GM21390 (cell line): Measurements from ENCODE around the gene SELENOK.

Experiments
- ATAC-seq: cut with Tn5 transposase; IDR thresholded peaks from one replicate; pipeline ENCODE4 v1.9.1; 2021; ENCODE audit not compliant: unreplicated experiment

The SELENOK gene

DNA sequence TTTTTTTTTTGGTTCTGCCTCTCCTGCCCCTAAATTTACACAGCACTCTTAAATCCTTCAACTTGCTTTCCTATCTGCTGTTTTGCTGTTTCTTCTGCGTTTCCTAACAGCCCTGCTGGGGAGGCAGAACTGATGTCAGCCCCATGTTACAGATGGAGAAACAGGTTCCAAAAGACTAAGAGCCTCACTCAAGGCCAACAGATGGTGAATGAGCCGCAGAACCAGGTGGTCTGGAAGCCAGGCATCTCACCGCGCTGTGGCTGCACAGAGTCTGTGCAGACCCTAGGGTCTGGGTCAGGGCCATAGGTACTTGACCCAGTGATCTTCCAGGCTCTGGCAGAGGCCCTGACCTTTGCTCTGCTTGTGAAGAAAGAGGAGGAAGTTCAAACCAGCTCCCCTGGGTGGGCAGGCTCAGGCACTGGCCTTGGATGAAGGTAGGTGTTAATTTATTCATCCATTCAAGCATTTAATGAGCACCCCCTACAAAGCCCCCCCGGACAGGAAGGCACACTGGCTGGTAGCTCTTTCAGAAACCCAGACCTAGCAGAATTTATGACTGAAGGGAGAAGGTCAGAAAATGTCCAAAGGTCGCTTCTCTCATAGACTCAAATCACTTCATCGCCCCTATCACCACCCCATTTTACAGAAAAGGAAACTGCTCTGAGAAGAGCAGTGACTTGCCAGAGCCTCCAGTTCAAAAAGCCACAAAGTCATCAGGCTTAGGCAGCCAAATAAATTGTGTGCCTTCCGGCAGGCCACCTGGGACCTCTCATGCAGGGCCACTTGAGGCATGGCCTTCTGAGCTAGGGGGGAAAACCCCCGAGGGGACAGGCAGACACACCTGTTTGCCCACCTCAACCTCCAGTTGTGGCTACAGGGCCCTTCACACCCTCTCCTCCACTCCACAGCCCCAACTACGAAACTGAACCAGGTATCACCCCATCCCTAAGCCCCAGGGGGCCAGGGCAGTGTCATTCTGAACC lies 48.2 kb downstream of the SELENOK start:
- no peak for ATAC-seq

DNA sequence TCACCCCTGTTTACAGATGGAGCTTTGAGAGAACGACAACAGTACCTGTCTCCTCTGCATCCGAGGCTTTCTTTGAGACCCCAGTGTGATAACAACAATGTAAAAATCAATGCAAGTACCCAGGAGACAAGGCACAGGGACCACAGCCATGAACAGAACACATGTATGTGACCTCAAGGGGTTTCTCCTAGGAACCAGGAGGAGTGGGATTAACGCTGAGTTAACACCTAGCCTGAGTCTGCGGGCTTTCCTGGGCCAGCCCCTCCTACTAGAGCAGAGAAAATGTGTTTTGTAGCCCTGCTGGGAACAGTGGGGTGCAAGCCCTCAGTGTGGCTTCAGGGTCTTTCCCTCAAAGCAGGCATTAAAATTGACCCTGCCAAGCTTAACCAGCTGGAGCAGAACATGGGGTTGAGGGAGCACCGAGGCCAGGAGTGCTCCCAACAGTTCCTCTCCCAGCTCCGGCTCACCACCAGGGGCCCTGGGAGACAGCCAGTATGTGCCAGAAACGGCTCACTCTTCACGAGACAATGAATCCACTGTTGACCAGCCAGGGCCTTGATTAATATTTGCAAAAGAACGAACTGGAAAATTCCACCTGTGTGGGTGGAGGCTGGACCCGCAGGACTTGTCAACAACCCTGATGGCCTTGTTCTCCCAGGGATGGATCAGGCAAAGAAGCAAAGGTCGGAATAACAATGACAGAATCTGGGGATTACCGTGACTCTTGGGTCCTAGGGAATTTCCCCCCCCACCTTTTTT lies 49.0 kb downstream of the SELENOK start:
- ATAC-seq, result no peak

DNA sequence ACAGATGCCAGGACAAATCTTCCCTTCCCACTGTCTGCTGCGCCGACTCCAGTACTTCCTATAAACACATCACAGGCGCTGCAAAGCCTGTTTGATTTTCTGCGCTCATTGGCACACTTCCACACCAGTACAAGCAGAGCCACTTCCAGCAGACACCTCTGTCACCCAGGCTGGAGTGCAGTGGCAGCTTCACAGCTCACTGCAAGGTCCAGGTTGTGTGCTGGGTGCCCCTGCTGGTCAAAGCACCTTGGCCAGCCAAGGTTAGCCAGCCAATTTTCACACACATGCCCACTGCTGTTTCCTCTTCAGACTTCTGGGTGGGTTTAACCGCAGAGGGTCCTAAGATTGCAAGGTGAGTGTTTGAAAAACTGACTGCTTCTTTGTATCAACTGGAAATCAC lies 50.4 kb downstream of the SELENOK start:
- no peak for ATAC-seq

DNA sequence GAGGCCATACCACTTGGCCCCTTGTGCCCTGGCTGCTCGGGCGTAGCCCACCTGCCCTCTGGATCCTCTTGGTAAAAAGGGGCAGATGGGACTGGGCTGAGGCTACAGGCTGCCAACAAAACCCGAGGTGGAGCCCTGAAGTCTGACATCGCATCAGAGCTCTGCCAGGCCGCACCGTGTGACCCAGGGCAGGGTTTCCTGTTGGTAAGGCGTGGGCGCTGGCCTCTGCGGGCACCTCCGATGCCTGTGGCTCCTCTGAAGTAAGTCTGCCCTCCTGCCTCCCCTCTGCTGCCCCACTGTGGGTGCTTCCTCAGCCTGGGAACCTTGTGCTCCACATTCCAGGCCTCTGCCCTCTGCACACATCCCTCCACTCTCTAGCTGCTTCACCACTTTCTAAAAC lies 54.3 kb downstream of the SELENOK start:
- no peak for ATAC-seq

DNA sequence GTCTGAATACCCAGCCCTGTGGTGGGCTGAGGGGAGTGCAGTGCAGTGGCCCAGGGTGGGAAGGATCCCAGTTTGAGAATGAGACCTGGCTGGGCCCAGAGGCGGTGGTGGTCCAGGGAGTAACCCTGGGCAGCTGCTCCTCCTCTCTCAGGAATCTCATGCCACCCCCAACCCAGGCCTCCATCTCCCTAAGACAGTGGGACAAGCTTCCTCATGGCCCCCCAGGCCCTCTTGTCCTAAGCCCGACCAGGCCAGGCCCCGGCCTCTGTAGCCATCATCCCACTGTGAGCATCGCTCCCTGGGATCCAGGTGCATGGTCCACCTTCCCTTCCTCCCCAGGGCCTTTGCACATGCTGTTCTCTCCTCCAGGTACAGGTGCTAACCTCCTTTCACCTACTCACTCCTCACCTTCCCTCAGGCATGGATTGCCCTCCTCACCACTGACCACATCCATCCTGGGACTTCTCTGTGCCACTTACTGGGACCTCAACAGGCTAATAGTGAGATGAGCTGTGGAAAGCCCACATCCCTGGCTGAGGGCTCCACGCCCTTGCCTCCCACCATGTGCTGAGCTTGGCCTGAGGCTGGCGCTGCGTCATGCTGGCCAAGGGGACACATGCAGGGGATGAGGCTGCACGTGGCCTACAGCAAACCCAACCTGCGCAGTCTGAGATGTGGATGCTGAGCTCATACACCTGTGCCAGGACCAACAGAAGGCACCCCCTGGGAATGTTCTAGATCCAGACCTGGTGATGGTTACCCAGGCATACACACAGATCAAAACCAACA lies 55.4 kb downstream of the SELENOK start:
- no peak for ATAC-seq

DNA sequence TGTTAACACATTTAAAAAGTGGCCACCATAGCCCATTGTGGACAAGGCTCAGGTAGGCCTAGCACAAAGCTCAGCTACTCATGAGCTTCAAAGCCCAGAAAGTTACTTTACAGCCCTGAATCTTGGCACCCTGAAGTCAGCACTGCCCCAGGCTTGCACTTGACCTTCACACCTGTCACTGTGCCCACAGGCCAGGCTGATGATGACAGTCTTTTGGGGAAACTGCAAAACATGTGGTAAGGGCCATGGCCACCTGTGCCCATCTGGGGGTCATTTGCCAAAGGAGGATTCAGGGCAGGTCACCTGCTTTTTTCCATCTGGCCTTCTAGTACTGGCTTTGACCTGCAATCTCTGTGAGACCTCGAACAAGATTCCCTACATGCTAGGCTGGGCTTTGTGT lies 56.4 kb downstream of the SELENOK start:
- ATAC-seq, result no peak

DNA sequence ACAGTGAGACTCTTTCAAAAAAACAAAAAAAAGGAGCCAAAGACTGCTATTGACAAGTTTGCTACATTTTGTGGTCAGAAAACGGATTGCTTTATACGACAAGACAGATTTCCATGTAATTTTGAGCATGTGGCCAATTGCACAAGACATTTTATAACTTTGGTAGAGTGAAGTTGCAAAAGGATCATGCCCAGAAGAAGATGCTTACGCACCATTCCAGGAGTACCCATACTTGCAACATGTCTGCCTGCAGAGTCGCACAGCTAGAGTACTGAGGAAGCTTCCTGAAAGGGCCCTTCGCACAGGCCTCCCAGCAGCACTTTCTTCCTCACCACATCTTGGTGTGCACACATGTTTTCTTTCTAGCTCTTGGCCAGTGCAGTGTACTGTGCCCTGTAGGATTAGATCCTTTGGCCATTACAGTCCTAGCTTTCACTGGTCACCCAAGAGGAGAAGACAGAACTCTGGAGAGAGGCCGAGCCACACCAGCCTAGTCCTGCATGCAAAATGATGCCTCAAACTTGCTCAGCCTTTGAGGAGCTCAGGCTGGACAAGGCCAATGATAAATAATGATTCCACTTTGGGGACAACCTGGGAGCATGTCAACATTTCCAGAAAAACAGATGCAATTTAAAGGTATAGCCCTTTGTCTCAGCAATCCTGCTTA lies 57.1 kb downstream of the SELENOK start:
- ATAC-seq, result no peak
